Measurements from ENCODE around the gene FAM50A.

FAM50A gene

DNA sequence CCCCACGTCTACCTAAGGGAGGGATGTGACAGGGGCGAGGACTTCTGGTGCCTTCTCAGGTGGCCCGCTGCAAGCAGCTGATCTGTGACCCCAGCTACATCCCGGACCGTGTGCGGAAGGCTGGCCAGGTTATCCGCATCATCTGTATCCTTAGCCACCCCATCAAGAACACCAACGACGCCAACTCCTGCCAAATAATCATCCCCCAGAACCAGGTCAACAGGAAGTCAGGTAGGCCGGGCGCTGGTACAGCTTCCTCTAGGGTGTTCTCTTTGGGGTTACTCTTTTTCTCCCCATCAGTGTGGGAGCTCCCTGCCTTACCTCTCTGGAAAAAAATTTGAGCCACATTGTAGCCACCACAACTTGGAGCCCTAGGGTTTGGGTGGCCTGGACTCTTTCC is 2.4 kb upstream of the FAM50A start:
- no peak for DNase-seq

DNA sequence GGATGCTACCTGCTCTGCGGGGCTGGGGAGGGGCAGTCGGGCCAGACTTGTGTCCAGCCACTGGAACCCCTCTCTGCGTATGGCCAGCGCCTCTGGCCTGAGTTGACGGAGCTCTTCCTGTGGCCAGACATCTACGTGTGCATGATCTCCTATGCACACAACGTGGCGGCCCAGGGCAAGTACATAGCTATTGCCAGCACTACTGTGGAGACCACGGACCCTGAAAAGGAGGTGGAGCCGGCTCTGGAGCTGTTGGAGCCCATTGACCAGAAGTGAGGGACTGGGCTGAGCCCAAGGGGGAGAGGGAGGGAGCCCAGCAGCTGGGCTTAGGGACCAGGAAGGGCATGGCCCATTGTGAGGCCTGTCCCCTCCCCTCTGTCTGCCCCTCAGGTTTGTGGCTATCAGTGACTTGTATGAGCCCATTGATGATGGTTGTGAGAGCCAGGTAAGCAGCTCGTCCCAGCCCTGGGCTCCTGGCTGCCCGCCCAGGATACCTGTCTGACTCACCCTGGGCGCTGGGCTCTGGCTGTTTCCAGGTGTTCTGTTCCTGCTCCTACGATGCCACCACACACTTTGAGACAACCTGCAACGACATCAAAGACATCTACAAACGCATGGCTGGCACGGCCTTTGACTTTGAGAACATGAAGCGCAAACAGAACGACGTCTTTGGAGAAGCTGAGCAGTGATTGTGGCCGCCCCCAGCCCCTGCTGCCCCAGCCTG is 1.8 kb upstream of the FAM50A start:
- DNase-seq, result no peak

GRCh38 chrX:154443479-154443910 is 446 bp upstream of the FAM50A start:
- no peak for DNase-seq

GRCh38 chrX:154444755-154445246 is 860 bp downstream of the FAM50A start:
- DNase-seq, result no peak

DNA sequence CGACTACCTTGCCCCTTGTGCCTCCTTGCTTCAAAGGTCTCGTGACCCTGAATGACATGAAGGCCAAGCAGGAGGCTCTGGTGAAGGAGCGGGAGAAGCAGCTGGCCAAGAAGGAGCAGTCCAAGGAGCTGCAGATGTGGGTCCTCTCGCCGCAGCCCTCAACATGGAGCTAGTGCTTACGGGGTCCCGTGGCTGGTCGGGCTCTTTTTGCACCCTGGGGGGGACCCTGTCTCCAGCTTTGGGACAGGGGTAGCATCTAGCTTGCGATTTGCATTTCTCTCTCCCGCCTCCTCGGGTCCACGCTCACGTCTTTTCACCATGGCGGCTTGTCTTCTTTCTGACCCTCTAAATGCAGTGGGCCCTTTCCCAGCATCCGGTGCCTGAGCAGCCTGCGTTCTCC is 1.8 kb downstream of the FAM50A start:
- no peak for DNase-seq

- no peak for DNase-seq
These were observed 2.5 kb downstream of the FAM50A start for GRCh38 chrX:154446430-154446829.

DNA sequence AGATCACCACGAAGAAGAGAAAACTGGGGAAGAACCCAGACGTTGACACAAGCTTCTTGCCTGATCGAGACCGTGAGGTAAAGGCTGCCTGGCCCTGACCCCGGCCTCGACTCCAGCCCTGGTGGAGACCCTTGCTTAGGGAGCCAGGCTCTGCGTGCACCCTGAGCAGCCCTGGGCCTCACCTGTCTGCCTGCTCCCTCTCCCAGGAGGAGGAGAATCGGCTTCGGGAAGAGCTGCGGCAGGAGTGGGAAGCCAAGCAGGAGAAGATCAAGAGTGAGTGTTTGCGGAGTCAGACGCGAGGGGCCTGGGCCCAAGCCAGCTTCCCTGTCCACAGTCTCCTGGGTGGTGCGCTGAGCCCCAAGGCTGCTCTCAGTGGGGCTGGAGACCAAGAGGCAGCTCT is 4.5 kb downstream of the FAM50A start:
- no peak for DNase-seq

DNA sequence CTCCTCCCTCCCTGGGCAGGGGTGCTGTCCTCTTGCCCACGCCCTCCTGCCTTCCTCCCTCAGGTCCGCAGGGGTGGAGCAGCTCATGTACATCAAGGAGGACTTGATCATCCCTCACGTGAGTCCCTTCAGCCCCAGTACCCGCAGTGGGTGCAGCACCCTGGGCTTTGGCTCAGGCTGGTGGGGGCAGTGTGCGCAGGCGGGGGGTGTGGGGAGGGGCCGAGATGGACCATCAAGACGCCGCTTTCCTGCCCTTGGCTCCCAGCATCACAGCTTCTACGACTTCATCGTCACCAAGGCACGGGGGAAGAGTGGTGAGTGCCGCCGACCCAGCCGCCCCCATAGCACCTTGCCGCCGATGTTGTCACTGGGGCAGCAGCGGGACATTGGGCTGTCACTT is 5.7 kb downstream of the FAM50A start:
- no peak for DNase-seq

DNA sequence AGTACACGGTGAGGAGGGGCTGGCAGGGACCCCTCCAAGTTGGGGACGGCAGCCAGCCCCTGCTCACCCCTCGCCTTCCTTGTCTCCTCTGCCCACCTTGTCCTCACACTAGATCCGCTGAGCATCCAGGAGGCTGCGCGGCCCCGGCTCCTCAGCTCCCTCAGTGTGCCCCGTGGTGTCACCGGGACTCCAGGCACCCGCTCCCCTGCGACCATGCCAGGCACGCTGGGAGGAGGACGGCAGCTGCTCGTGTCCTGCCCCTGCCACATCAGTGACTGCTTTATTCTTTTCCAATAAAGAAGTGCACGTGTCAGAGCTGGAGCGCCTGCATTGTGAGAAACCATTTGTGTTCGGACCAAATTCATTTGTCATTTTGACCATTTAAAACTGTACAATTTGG is 6.4 kb downstream of the FAM50A start:
- DNase-seq, result no peak

- DNase-seq, result no peak
These were observed 8.9 kb downstream of the FAM50A start for GRCh38 chrX:154452823-154453222.

GRCh38 chrX:154457491-154458115 is 13.7 kb downstream of the FAM50A start:
- peak; percentile 11 for DNase-seq

DNA sequence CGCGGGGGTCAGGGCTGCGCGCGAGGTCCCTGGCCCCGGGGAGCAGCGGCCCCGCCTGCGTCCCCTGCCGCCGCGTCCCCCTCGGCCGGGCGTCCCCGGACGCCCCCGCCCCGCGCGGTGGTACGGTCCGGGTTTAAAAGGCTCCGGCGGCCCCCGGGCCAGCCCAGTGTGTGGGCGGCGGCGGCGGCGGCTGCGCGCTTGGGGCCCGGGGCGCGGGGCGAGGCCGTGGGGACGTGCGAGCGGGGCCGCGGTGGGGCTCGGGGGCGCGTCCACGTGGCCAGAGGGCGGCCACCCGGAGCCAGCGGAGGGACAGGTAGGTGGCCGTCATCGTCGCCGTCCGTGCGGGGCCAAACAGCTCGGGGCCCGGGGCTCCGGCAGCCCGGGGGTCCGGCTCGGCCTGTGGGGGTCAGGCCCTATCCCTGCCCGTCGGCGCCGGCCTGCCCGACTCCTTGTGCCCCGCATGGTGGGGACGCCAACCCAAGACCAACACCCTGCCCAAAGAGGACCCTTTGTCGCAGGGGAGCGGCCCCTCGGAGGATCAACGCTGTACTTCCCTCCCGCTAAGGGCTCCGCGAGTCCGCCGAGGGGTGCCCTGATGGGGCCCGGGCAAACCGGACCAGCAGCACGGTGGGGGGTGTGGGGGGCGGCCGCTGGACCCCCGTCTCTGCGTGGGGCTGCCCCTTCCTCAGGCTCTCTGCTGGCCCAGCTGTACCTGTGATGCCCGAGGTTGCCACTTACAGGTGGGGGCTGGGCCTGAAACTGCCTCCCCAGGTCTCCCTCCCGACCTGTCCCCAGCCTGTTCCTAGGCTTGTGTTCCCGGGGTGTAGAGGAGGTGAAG is 14.4 kb downstream of the FAM50A start, which contains the start of gene PLXNA3:
Gene PLXNA3 (plus strand): TSS at position 166 of the 838 bp plus-strand sequence. CDS start 1,903 bp downstream, outside the sequence.
- no peak for DNase-seq

GRCh38 chrX:154458954-154459778 is 15.2 kb downstream of the FAM50A start:
- peak; percentile 66 for DNase-seq

DNA sequence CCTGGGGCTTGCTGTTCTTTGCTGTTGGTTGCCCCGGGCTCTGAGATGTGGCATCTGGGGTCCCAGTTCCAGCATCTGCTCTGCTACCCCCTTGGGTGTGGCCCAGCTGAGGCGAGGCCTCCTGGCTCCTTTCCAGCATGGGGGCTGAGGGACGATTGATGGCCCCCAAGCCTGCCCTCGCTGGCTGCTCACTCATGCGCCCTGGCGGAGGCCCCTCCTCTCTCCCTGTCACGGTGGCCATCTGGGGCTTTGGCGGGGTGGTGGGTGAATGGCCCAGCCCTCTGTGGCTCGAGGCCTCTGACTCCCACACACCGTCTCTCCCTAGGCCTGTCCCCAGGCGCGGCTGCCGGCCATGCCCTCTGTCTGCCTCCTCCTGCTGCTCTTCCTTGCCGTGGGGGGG is 15.9 kb downstream of the FAM50A start:
- peak; percentile 65 for DNase-seq

DNA sequence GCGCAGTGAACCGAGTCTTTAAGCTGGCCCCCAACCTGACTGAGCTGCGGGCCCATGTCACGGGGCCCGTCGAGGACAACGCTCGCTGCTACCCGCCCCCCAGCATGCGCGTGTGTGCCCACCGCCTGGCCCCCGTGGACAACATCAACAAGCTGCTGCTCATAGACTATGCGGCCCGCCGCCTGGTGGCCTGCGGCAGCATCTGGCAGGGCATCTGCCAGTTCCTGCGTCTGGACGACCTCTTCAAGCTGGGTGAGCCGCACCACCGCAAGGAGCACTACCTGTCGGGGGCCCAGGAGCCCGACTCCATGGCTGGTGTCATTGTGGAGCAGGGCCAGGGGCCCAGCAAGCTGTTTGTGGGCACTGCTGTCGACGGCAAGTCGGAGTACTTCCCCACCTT is 16.4 kb downstream of the FAM50A start:
- peak; percentile 52 for DNase-seq

GRCh38 chrX:154462396-154462795 is 18.5 kb downstream of the FAM50A start:
- DNase-seq, result no peak

DNA sequence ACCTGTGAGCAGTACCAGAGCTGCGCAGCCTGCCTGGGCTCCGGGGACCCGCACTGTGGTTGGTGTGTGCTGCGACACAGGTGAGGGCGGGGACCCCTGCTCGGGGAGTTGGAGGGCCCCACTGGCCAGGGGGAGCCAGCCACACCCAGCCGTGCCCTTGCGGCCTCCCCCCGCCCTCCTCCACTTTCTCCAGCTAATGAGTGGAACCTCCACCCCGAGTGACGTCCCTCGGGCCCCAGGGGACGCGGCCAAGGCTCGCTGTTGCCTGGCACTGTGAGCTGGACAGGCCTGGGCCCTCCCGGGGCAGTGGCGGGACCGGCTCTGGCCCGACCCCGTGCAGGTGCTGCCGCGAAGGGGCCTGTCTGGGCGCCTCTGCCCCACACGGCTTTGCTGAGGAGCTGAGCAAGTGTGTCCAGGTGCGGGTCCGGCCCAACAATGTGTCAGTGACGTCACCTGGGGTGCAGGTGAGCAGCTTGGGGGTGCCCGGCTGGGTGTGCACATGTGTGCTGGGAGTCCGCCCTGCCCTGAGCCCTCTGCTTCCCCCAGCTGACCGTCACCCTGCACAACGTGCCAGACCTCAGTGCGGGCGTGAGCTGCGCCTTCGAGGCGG is 19.8 kb downstream of the FAM50A start:
- DNase-seq, result no peak

- DNase-seq, result no peak
These were observed 20.9 kb downstream of the FAM50A start for GRCh38 chrX:154464806-154465365.

DNA sequence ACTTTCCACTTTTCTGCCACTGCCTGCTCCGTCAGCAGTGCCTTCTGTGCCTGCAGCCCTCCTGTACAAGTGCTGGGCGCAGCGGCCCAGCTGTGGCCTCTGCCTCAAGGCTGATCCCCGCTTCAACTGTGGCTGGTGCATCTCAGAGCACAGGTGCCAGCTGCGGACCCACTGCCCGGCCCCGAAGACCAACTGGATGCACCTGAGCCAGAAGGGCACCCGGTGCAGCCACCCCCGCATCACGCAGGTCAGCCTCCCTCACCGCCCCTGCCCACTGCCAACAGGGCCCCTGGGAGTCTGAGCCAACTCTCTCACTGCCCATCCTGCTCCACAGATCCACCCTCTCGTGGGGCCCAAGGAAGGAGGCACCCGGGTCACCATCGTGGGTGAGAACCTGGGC is 21.7 kb downstream of the FAM50A start:
- DNase-seq, result no peak

DNA sequence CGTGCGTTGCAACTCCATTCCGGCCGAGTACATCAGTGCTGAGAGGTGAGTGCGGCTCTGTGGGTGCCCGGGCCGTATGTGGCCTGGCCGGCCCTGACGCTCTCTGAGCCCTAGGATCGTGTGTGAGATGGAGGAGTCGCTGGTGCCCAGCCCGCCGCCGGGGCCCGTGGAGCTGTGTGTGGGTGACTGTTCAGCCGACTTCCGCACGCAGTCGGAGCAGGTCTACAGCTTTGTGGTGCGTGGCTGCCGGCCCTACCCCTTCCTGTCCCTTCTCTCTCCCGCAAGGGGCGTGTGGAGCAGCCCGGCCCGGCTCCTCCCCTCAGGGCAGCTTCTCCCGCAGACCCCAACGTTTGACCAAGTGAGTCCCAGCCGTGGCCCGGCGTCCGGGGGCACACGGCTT is 22.1 kb downstream of the FAM50A start:
- DNase-seq, result no peak

DNA sequence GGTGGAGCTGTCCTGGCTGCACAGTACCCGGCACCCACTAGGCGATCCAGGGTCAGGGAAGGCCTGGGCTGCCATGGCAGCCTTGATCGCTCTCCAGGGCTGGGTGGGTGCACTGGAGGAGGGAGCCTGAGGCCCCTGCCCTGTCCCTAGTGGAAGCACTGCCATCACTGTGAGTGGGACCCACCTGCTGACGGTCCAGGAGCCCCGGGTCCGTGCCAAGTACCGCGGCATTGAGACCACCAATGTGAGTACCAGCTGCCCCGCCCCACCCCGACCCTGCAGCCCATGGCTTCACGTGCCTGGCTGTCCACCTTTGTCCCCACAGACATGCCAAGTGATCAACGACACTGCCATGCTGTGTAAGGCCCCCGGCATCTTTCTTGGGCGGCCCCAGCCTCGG is 23.0 kb downstream of the FAM50A start:
- DNase-seq, result no peak

- DNase-seq, result no peak
These were observed 23.6 kb downstream of the FAM50A start for GRCh38 chrX:154467556-154467955.

Measured in NCI-H2171 treated with DMSO at 0.1 percent for 48 hours (cell line).